Right lobe of liver (tissue), 6 donors: ENCODE data around the gene MED4. TPM values are rescaled to one million over a fixed set of nuclear protein-coding genes. Genes with fewer than 3 reads are reported as not detected.

Experiments
- ATAC-seq, 4 donors: fragments of 200-7000 bp; cut with Tn5 transposase; one replicate each; pipeline ENCODE4 v1.9.1; 2020; ENCODE audit warnings: mild to moderate bottlenecking in 4 of 4, moderate library complexity in 4 of 4
- DNase-seq, 3 donors: peaks; one replicate each; pipeline ENCODE4 v3.0.0-alpha.2; 2020
- H3K27ac ChIP-seq, 3 donors: fragments of 200-600 bp; one replicate each; pipeline ENCODE4 v1.8.0; 2022
- H3K27me3 ChIP-seq, 2 donors: fragments of 200-600 bp; one replicate each; pipeline ENCODE4 v1.8.0; 2022
- H3K36me3 ChIP-seq, 4 donors: fragments of 200-600 bp; sonication (generic) in 1 of 4; one replicate each; pipeline versions ENCODE4 v1.5.1 to v1.8.0; 2017 to 2022; ENCODE audit warnings: control low read depth in 1 of 4
- H3K4me1 ChIP-seq, 4 donors: fragments of 200-600 bp; sonication (generic) in 1 of 4; one replicate each; pipeline versions ENCODE4 v1.5.1 to v1.8.0; 2017 to 2022; ENCODE audit warnings: control low read depth in 1 of 4
- H3K4me3 ChIP-seq, 3 donors: fragments of 200-600 bp; one replicate each; pipeline ENCODE4 v1.8.0; 2022
- H3K9me3 ChIP-seq, 4 donors: fragments of 200-600 bp; sonication (generic) in 1 of 4; one replicate each; pipeline versions ENCODE4 v1.5.1 to v1.8.0; 2017 to 2022; ENCODE audit warnings: control low read depth in 1 of 4
- POLR2A ChIP-seq: fragments of 450-650 bp; IDR thresholded peaks from one replicate; pipeline ENCODE4 v1.6.1; 2017; ENCODE audit warnings: antibody characterized with exemption, mild to moderate bottlenecking
- WGBS: methylation state at CpG from one replicate; pipeline ENCODE4 v1.1.6; 2018; ENCODE audit warnings: low coverage, low lambda C conversion rate; ENCODE audit not compliant: insufficient coverage; ENCODE audit errors: missing lambda C conversion rate; 5-methylcytosine and 5-hydroxymethylcytosine counted together
- intact Hi-C, 2 donors: fragments of 100-400 bp; cut with DNase I; formaldehyde crosslinking; loops; one replicate each; pipeline versions ENCODE4 v1.11.2 to v1.14.1; 2022
- total RNA-seq, 6 experiments: library from RNA; depleted of rRNA in 2 of 6; stranded (reverse); fragments of >200 nt in 2 of 6; fragmentation: NEBNext Ultra II Directional in 3 of 6; extraction: Animal tissue kit (Norgen Biotek cat#: 25700) in 3 of 6; gene quantifications; one replicate each; pipeline versions ENCODE4 v1.1.0 to v1.2.4, GENCODE V29; 2016 to 2023
- TF ChIP-seq, protein P1 (sequence below), 4 donors: fragments of 200-600 bp in 3 of 4; fragments of 450-650 bp in 1 of 4; IDR thresholded peaks; one replicate each; pipeline versions ENCODE4 v1.5.1 to v1.8.0; 2016 to 2022; ENCODE audit warnings: antibody characterized with exemption in 4 of 4, mild to moderate bottlenecking in 2 of 4
- donor health status: DM: no; HTN: yes; CAD: no.
- donor health status: DM: no; HTN: no; CAD: no.
- donor health status: DM: no; HTN: no; CAD: no.
- donor health status: DM: no; HTN: yes; CAD: no.
- donor health status: DM: no; HTN: yes; CAD: no.

The MED4 gene
- total RNA-seq, 6 experiments from 2014 or later = 15.1 to 22.5 (median 20.7) TPM

- ATAC-seq (no peak), DNase-seq (no peak)
- Histone ChIP-seq H3K36me3 (peaks cover 0 to 43% (median 2%) of the 10 kb centered on the region in 4 donors), H3K27me3 (no peaks in the 10 kb centered on the region), H3K9me3 (no peaks in the 10 kb centered on the region), H3K4me3 (no peak overlapping the region), H3K4me1 (no peaks in the 10 kb centered on the region), H3K27ac (no peak overlapping the region)
- TF ChIP-seq POLR2A = no peak
- TF ChIP-seq, protein P1, sequence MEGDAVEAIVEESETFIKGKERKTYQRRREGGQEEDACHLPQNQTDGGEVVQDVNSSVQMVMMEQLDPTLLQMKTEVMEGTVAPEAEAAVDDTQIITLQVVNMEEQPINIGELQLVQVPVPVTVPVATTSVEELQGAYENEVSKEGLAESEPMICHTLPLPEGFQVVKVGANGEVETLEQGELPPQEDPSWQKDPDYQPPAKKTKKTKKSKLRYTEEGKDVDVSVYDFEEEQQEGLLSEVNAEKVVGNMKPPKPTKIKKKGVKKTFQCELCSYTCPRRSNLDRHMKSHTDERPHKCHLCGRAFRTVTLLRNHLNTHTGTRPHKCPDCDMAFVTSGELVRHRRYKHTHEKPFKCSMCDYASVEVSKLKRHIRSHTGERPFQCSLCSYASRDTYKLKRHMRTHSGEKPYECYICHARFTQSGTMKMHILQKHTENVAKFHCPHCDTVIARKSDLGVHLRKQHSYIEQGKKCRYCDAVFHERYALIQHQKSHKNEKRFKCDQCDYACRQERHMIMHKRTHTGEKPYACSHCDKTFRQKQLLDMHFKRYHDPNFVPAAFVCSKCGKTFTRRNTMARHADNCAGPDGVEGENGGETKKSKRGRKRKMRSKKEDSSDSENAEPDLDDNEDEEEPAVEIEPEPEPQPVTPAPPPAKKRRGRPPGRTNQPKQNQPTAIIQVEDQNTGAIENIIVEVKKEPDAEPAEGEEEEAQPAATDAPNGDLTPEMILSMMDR (IDR thresholded peaks at IDR 0.05) = no peak
- intact Hi-C loops = no loop called here
- WGBS = 97% methylated on average over 2 of the region's 2 CpGs
Observed at GRCh38 chr13:48086272-48086671, 8.6 kb downstream of the MED4 start.

DNA sequence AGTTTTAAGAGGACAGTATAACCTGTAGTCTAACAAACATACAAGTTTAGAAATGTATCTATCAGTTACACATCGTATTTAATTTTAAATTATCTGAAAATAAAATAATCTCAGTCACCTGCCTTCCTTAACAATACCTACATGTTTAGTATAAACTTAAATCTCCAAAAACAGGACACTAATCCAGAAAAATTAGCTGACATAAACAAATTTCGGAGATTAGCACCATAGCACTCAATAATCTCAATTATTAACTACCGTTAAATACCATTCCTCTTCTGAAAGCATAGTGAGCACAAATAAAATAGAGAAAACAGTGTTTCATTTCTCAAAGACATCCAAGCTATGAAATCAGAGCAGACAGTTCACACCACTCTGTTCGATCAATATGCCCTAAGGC lies 13.2 kb downstream of the MED4 start:
- ATAC-seq (no peak), DNase-seq (no peak)
- Histone ChIP-seq H3K27ac (no peak overlapping the region), H3K27me3 (no peaks in the 10 kb centered on the region), H3K9me3 (no peaks in the 10 kb centered on the region), H3K4me3 (no peak overlapping the region), H3K4me1 (no peaks in the 10 kb centered on the region), H3K36me3 (peaks cover 0 to 80% (median 22%) of the 10 kb centered on the region in 4 donors)
- intact Hi-C loops = no loop called here
- 94% methylated on average over 4 of the region's 4 CpGs for WGBS
- TF ChIP-seq POLR2A = no peak
- TF ChIP-seq, protein P1 (IDR thresholded peaks at IDR 0.05) = no peak

- Histone ChIP-seq H3K36me3 (peaks cover 0 to 69% (median 24%) of the 10 kb centered on the region in 4 donors), H3K4me3 (no peak overlapping the region), H3K4me1 (no peaks in the 10 kb centered on the region), H3K9me3 (no peaks in the 10 kb centered on the region), H3K27me3 (no peaks in the 10 kb centered on the region), H3K27ac (no peak overlapping the region)
- peak; percentile 26 to 74 (median 46) for ATAC-seq
- intact Hi-C loops = no loop called here
- DNase-seq = no peak
- WGBS = 50% methylated on average over 2 of the region's 2 CpGs
- TF ChIP-seq POLR2A = no peak
- TF ChIP-seq, protein P1 (IDR thresholded peaks at IDR 0.05) = peak in 3 of 4 donors; percentile 18 to 36 (median 24)
Observed at GRCh38 chr13:48078251-48078656, 16.6 kb downstream of the MED4 start.

- Histone ChIP-seq H3K4me3 (no peak overlapping the region), H3K9me3 (peaks cover 0 to 21% (median 6%) of the 10 kb centered on the region in 4 donors), H3K27me3 (no peaks in the 10 kb centered on the region), H3K4me1 (no peaks in the 10 kb centered on the region), H3K27ac (no peak overlapping the region), H3K36me3 (peaks cover 0 to 48% (median 21%) of the 10 kb centered on the region in 4 donors)
- TF ChIP-seq, protein P1 (IDR thresholded peaks at IDR 0.05) = no peak
- no peak for TF ChIP-seq POLR2A
- ATAC-seq (no peak), DNase-seq (no peak)
- WGBS = 90% methylated on average over 2 of the region's 2 CpGs
- intact Hi-C loops = no loop called here
Observed at GRCh38 chr13:48074006-48074405, 20.9 kb downstream of the MED4 start.

GRCh38 chr13:48072787-48073186 lies 22.1 kb downstream of the MED4 start:
- H3K4me3 ChIP-seq = no peak overlapping the region
- 89% methylated on average over 2 of the region's 2 CpGs for WGBS

More at GRCh38 chr13:48072787-48073186, 22.1 kb downstream of the MED4 start:
- Histone ChIP-seq H3K27me3 (no peaks in the 10 kb centered on the region), H3K9me3 (peaks cover 0 to 28% (median 13%) of the 10 kb centered on the region in 4 donors), H3K36me3 (peaks cover 0 to 41% (median 19%) of the 10 kb centered on the region in 4 donors), H3K27ac (no peak overlapping the region), H3K4me1 (no peaks in the 10 kb centered on the region)
- TF ChIP-seq, protein P1 (IDR thresholded peaks at IDR 0.05) = no peak
- TF ChIP-seq POLR2A = no peak
- intact Hi-C loops = no loop called here
- DNase-seq = no peak
- no peak for ATAC-seq
